Psoas muscle (tissue), 8 donors: ENCODE results near the gene FRY. TPM values are rescaled to one million over a fixed set of nuclear protein-coding genes. Genes with fewer than 3 reads are reported as not detected.

Experiments
- ATAC-seq, 4 donors: fragments of 200-7000 bp; cut with Tn5 transposase; one replicate each; pipeline ENCODE4 v1.9.1; 2020; ENCODE audit warnings: moderate library complexity in 3 of 4, mild to moderate bottlenecking in 2 of 4
- DNase-seq, 2 donors: peaks; one replicate each; pipeline ENCODE4 v3.0.0-alpha.2; 2020
- H3K27ac ChIP-seq: fragments of 200-600 bp; one replicate; pipeline ENCODE4 v1.8.0; 2022
- H3K27me3 ChIP-seq, 3 donors: fragments of 200-600 bp in 1 of 3; one replicate each; pipeline versions ENCODE4 v1.6.1 to v1.8.0; 2013 to 2022; ENCODE audit warnings: low read length in 2 of 3, mild to moderate bottlenecking in 2 of 3, moderate library complexity in 1 of 3; ENCODE audit not compliant: insufficient read depth in 3 of 3
- H3K36me3 ChIP-seq, 2 donors: fragments of 200-600 bp in 1 of 2; one replicate each; pipeline versions ENCODE4 v1.6.1 to v1.8.0; 2013 to 2022; ENCODE audit warnings: low read depth in 1 of 2, mild to moderate bottlenecking in 1 of 2, moderate library complexity in 1 of 2; ENCODE audit not compliant: insufficient read depth in 1 of 2
- H3K4me1 ChIP-seq: fragments of 200-600 bp; one replicate; pipeline ENCODE4 v1.8.0; 2022
- H3K4me3 ChIP-seq: fragments of 200-600 bp; one replicate; pipeline ENCODE4 v1.8.0; 2022; ENCODE audit warnings: mild to moderate bottlenecking
- H3K9me3 ChIP-seq: fragments of 200-600 bp; one replicate; pipeline ENCODE4 v1.8.0; 2022
- CTCF ChIP-seq: fragments of 200-600 bp; IDR thresholded peaks from one replicate; pipeline ENCODE4 v1.8.0; 2022; ENCODE audit warnings: antibody characterized with exemption
- WGBS, 3 donors: extraction: QIAGEN DNeasy Blood & Tissue Kit; methylation state at CpG; one replicate each; pipeline versions ENCODE4 v1.1.6 to v1.1.7; 2013; 5-methylcytosine and 5-hydroxymethylcytosine counted together
- intact Hi-C, 2 donors: fragments of 100-400 bp; cut with DNase I; formaldehyde crosslinking; loops; one replicate each; pipeline versions ENCODE4 v1.11.0 to v1.14.2; 2022
- polyA plus RNA-seq, 3 donors: library from polyadenylated mRNA; stranded (reverse); fragments of 200-250 nt; gene quantifications; one replicate each; pipeline ENCODE4 v1.2.3, GENCODE V29; 2013
- total RNA-seq, 4 donors: library from RNA; stranded (reverse); fragmentation: NEBNext Ultra II Directional in 2 of 4; extraction: Animal tissue kit (Norgen Biotek cat#: 25700) in 2 of 4; gene quantifications; one replicate each; pipeline versions ENCODE4 v1.2.1 to v1.2.4, GENCODE V29; 2021 to 2023
- donor health status: healthy with polysubstance abuse.
- donor health status: DM: no; HTN: no; CAD: no; lungs with moderate emphysema.
- donor health status: Bipolar disorder and iron deficiency.
- donor health status: healthy.
- donor health status: DM: yes; HTN: yes; CAD: no.
- donor health status: DM: no; HTN: no; CAD: no.
- donor health status: DM: no; HTN: no; CAD: no.
- donor health status: DM: yes; HTN: yes; CAD: no.

Gene FRY
- total and polyA plus RNA-seq, 7 donors = 7.1 to 56.9 (median 24.0) TPM

DNA sequence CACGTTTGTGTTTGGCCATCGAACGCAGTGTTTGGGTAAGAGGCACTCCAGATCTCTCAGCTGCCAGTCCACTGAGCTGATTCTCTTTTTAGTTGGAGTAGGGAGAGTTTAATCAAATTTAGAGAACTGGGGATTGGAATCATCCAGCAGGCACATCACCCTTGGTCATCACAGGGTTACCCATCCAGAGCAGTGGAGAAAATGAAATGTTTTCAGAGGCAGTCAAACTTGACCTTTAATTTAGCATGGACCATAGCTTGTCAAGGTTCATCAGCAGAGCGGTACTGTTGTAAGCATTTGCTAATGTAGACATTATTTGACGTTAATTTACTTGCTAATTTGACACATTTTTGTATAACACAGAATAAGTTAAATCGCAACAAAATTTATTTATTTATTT is 18.4 kb upstream of the FRY start:
- TF ChIP-seq CTCF = no peak
- intact Hi-C loops = loop anchor here in 1 of 2 donors (10.0 kb wide), 1 partner anchor 302 kb away; the partner anchor contains the start of genes BRCA2 and ZAR1L
- no peak for DNase-seq
- 94 to 97% (median 97%) methylated on average over 6 of the region's 6 CpGs for WGBS, 3 donors
- Histone ChIP-seq H3K4me1 (no peaks in the 10 kb centered on the region), H3K27ac (no peak overlapping the region), H3K9me3 (no peaks in the 10 kb centered on the region), H3K27me3 (no peaks in the 10 kb centered on the region), H3K36me3 (no peaks in the 10 kb centered on the region), H3K4me3 (no peak overlapping the region)
- no peak for ATAC-seq

DNA sequence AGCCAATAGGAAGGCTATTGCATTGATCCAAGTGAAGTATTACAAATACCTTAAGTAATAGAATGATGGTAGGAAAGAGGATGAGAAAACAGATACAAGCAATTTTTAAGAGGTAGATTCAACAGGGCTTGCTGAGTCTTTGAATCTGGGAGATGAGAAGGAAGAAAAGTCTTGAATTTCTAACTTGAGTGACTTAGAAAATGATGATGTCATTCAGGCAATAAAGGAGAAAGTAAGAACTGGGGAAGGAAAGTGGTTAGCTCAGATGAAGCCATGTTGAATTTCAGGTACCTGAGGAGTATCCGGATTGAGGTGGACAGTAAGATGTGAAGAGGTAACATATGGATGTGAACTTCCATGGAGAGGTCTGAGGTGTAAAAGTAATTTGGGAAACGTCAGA is 15.5 kb upstream of the FRY start:
- no peaks in the 10 kb centered on the region for H3K4me1 ChIP-seq
- H3K27me3 ChIP-seq = no peaks in the 10 kb centered on the region
- DNase-seq (no peak), ATAC-seq (no peak)
- H3K36me3 ChIP-seq = no peaks in the 10 kb centered on the region
- no peaks in the 10 kb centered on the region for H3K9me3 ChIP-seq
- WGBS, 3 donors = 86 to 93% (median 90%) methylated on average over 2 of the region's 2 CpGs
- TF ChIP-seq CTCF = no peak
- H3K27ac ChIP-seq = no peak overlapping the region
- intact Hi-C loops = loop anchor here (5.0 to 10.0 kb wide), 2 partner anchors 296 to 299 kb away; partner anchors contain the start of genes BRCA2 (in 1 of the 2) and ZAR1L (in 1 of the 2)
- H3K4me3 ChIP-seq = no peak overlapping the region

- intact Hi-C loops = loop anchor here (5.0 to 10.0 kb wide), 2 partner anchors 296 to 298 kb away; partner anchors contain the start of genes BRCA2 (in 1 of the 2) and ZAR1L (in 1 of the 2)
- no peak for TF ChIP-seq CTCF
- DNase-seq = no peak
- no peak overlapping the region for H3K27ac ChIP-seq
- H3K9me3 ChIP-seq = no peaks in the 10 kb centered on the region
- ATAC-seq = peak in 1 of 4 donors; percentile 36
- H3K27me3 ChIP-seq = no peaks in the 10 kb centered on the region
- H3K36me3 ChIP-seq = no peaks in the 10 kb centered on the region
- no peaks in the 10 kb centered on the region for H3K4me1 ChIP-seq
- 62 to 72% (median 64%) methylated on average over 4 of the region's 4 CpGs for WGBS, 3 donors
- H3K4me3 ChIP-seq = no peak overlapping the region
Measured at GRCh38 chr13:32016631-32017030, 14.9 kb upstream of the FRY start.

DNA sequence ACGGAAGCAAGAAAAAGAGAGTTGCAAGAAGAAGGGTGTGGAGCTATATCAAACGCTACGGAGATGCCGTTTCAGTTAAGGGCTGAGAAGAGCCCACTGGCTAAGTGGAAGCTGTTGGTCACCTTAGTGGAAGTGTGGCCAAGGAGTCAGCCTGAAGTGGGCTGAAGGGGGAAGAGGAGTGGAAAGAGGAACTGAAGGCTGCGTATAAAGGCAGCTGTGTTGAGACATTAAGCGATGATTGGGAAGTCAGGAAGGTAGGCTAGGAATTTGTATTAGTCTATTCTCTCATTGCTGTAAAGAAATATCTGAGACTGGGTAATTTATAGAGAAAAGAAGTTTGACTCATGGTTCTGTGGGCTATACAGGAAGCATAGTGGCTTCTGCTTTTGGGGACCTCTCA is 14.1 kb upstream of the FRY start:
- Histone ChIP-seq H3K27ac (no peak overlapping the region), H3K9me3 (no peaks in the 10 kb centered on the region), H3K4me1 (peaks cover 3% of the 10 kb centered on the region), H3K4me3 (no peak overlapping the region), H3K27me3 (no peaks in the 10 kb centered on the region), H3K36me3 (no peaks in the 10 kb centered on the region)
- TF ChIP-seq CTCF = no peak
- 94 to 97% (median 94%) methylated on average over 6 of the region's 6 CpGs for WGBS, 3 donors
- ATAC-seq (no peak), DNase-seq (no peak)
- intact Hi-C loops = loop anchor here (5.0 to 10.0 kb wide), 2 partner anchors 295 to 297 kb away; partner anchors contain the start of genes BRCA2 (in 1 of the 2) and ZAR1L (in 1 of the 2)
